Loucy (cell line): ENCODE measurements around the gene ATP5MC2.

Experiments used
- EZH2phosphoT487 ChIP-seq: fragments of 200-600 bp; IDR thresholded peaks from 2 replicates; pipeline ENCODE4 v1.6.1; 2018; ENCODE audit warnings: antibody characterized with exemption, mild to moderate bottlenecking, moderate library complexity, borderline replicate concordance
- TF ChIP-seq, protein P1 (sequence below): fragments of 200-600 bp; sonication (generic); conservative IDR thresholded peaks from 2 replicates; pipeline ENCODE4 v1.5.1; 2014; ENCODE audit warnings: mild to moderate bottlenecking, antibody characterized with exemption, low read length

DNA sequence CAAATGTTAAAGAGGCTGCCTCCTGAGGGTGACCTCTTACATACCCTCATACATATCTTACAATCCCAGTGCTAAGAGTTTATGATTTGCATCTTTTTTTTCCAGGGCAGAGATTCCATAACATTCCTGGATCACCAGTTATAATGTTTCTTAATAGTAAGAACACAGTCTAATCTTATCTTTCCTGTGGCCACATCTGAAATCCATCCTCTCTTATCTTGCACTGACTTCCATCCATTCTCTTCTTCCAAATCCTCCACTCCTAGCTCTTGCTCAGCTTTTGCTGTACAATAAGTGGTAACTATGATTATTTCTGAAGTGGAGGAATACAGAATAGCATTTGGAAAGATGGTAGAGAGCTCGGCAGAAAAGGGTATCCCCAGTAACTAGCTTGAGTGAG, 45.1 kb upstream of the ATP5MC2 start:
- TF ChIP-seq, protein P1, sequence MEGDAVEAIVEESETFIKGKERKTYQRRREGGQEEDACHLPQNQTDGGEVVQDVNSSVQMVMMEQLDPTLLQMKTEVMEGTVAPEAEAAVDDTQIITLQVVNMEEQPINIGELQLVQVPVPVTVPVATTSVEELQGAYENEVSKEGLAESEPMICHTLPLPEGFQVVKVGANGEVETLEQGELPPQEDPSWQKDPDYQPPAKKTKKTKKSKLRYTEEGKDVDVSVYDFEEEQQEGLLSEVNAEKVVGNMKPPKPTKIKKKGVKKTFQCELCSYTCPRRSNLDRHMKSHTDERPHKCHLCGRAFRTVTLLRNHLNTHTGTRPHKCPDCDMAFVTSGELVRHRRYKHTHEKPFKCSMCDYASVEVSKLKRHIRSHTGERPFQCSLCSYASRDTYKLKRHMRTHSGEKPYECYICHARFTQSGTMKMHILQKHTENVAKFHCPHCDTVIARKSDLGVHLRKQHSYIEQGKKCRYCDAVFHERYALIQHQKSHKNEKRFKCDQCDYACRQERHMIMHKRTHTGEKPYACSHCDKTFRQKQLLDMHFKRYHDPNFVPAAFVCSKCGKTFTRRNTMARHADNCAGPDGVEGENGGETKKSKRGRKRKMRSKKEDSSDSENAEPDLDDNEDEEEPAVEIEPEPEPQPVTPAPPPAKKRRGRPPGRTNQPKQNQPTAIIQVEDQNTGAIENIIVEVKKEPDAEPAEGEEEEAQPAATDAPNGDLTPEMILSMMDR, result no peak
- TF ChIP-seq EZH2phosphoT487, result no peak
